MG63 (cell line): ENCODE data around the gene PTPRE. TPM values are rescaled to one million over a fixed set of nuclear protein-coding genes. Genes with fewer than 3 reads are reported as not detected.

Experiments used
- DNase-seq: peaks from one replicate; pipeline ENCODE4 v3.0.0-alpha.2; 2020
- H3K27me3 ChIP-seq: fragments of 250-450 bp; sonication (Bioruptor Pico); 2 replicates; pipeline ENCODE4 v1.5.1; 2020; ENCODE audit warnings: mild to moderate bottlenecking, moderate library complexity
- H3K36me3 ChIP-seq: fragments of 250-450 bp; sonication (Bioruptor Pico); 2 replicates; pipeline ENCODE4 v1.5.1; 2020; ENCODE audit warnings: mild to moderate bottlenecking, moderate library complexity
- H3K4me3 ChIP-seq: fragments of 250-450 bp; sonication (Bioruptor Pico); 2 replicates; pipeline ENCODE4 v1.5.1; 2020; ENCODE audit warnings: mild to moderate bottlenecking, moderate library complexity
- H3K9me3 ChIP-seq: fragments of 250-450 bp; sonication (Bioruptor Pico); 2 replicates; pipeline ENCODE4 v1.5.1; 2020; ENCODE audit warnings: mild to moderate bottlenecking, moderate library complexity
- total RNA-seq: library from RNA; depleted of rRNA; stranded (reverse); fragments of >200 nt; shearing (Covaris generic); gene quantifications from 2 replicates; pipeline ENCODE4 v1.2.3, GENCODE V29; 2014; ENCODE audit warnings: low replicate concordance

PTPRE gene
- total RNA-seq, 1 experiment from 2014 or later, result 0.86 TPM

GRCh38 chr10:128058106-128058749, 151.3 kb downstream of the PTPRE start:
- Histone ChIP-seq H3K4me3 (no peak overlapping the region), H3K27me3 (no peaks in the 10 kb centered on the region), H3K9me3 (no peaks in the 10 kb centered on the region), H3K36me3 (no peaks in the 10 kb centered on the region)
- DNase-seq, result no peak

- DNase-seq, result no peak
- H3K4me3 ChIP-seq, result no peak overlapping the region
- no peaks in the 10 kb centered on the region for H3K27me3 ChIP-seq
- no peaks in the 10 kb centered on the region for H3K36me3 ChIP-seq
- no peaks in the 10 kb centered on the region for H3K9me3 ChIP-seq
Measured at GRCh38 chr10:128058750-128059134, 151.8 kb downstream of the PTPRE start.

GRCh38 chr10:128059266-128059981, 152.5 kb downstream of the PTPRE start:
- Histone ChIP-seq H3K9me3 (no peaks in the 10 kb centered on the region), H3K36me3 (no peaks in the 10 kb centered on the region), H3K4me3 (no peak overlapping the region), H3K27me3 (no peaks in the 10 kb centered on the region)
- no peak for DNase-seq

- H3K36me3 ChIP-seq, result no peaks in the 10 kb centered on the region
- no peak for DNase-seq
- H3K9me3 ChIP-seq, result no peaks in the 10 kb centered on the region
- no peaks in the 10 kb centered on the region for H3K27me3 ChIP-seq
- H3K4me3 ChIP-seq, result no peak overlapping the region
Measured at GRCh38 chr10:128059982-128060293, 153.0 kb downstream of the PTPRE start.

GRCh38 chr10:128060341-128061250, 153.7 kb downstream of the PTPRE start:
- Histone ChIP-seq H3K27me3 (no peaks in the 10 kb centered on the region), H3K4me3 (no peak overlapping the region), H3K36me3 (no peaks in the 10 kb centered on the region), H3K9me3 (no peaks in the 10 kb centered on the region)
- no peak for DNase-seq

GRCh38 chr10:128061306-128062300, 154.7 kb downstream of the PTPRE start:
- Histone ChIP-seq H3K27me3 (no peaks in the 10 kb centered on the region), H3K36me3 (no peaks in the 10 kb centered on the region), H3K9me3 (no peaks in the 10 kb centered on the region), H3K4me3 (no peak overlapping the region)
- no peak for DNase-seq

- H3K36me3 ChIP-seq, result no peaks in the 10 kb centered on the region
- no peak overlapping the region for H3K4me3 ChIP-seq
- DNase-seq, result no peak
- H3K9me3 ChIP-seq, result no peaks in the 10 kb centered on the region
- no peaks in the 10 kb centered on the region for H3K27me3 ChIP-seq
Measured at GRCh38 chr10:128062331-128062880, 155.5 kb downstream of the PTPRE start.

GRCh38 chr10:128062881-128063563, 156.1 kb downstream of the PTPRE start:
- Histone ChIP-seq H3K27me3 (no peaks in the 10 kb centered on the region), H3K36me3 (no peaks in the 10 kb centered on the region), H3K4me3 (no peak overlapping the region), H3K9me3 (no peaks in the 10 kb centered on the region)
- no peak for DNase-seq

GRCh38 chr10:128063736-128064107, 156.8 kb downstream of the PTPRE start:
- Histone ChIP-seq H3K36me3 (no peaks in the 10 kb centered on the region), H3K27me3 (no peaks in the 10 kb centered on the region), H3K4me3 (no peak overlapping the region), H3K9me3 (no peaks in the 10 kb centered on the region)
- DNase-seq, result no peak

- peak; percentile 55 for DNase-seq
- H3K36me3 ChIP-seq, result no peaks in the 10 kb centered on the region
- no peak overlapping the region for H3K4me3 ChIP-seq
- H3K9me3 ChIP-seq, result no peaks in the 10 kb centered on the region
- no peaks in the 10 kb centered on the region for H3K27me3 ChIP-seq
Measured at GRCh38 chr10:128064108-128064969, 157.4 kb downstream of the PTPRE start.

GRCh38 chr10:128064970-128065580, 158.2 kb downstream of the PTPRE start:
- Histone ChIP-seq H3K9me3 (no peaks in the 10 kb centered on the region), H3K4me3 (no peak overlapping the region), H3K36me3 (no peaks in the 10 kb centered on the region), H3K27me3 (no peaks in the 10 kb centered on the region)
- DNase-seq, result no peak

- H3K4me3 ChIP-seq, result no peak overlapping the region
- DNase-seq, result no peak
Measured at GRCh38 chr10:128065881-128066534, 159.1 kb downstream of the PTPRE start.

GRCh38 chr10:128066870-128067382, 160.0 kb downstream of the PTPRE start:
- Histone ChIP-seq H3K4me3 (no peak overlapping the region), H3K9me3 (no peaks in the 10 kb centered on the region), H3K27me3 (no peaks in the 10 kb centered on the region), H3K36me3 (no peaks in the 10 kb centered on the region)
- DNase-seq, result no peak

More at GRCh38 chr10:128065881-128066534, 159.1 kb downstream of the PTPRE start:
- Histone ChIP-seq H3K36me3 (no peaks in the 10 kb centered on the region), H3K27me3 (no peaks in the 10 kb centered on the region), H3K9me3 (no peaks in the 10 kb centered on the region)
